ENCODE results near the gene ZDHHC13. TPM values are rescaled to one million over a fixed set of nuclear protein-coding genes. Genes with fewer than 3 reads are reported as not detected.

ZDHHC13 gene
- total and polyA plus RNA-seq, 2 of the 8 experiments (the other 6 are each of a cell fraction or from before 2014, with no cell fraction given), result 22.4 to 24.1 TPM

DNA sequence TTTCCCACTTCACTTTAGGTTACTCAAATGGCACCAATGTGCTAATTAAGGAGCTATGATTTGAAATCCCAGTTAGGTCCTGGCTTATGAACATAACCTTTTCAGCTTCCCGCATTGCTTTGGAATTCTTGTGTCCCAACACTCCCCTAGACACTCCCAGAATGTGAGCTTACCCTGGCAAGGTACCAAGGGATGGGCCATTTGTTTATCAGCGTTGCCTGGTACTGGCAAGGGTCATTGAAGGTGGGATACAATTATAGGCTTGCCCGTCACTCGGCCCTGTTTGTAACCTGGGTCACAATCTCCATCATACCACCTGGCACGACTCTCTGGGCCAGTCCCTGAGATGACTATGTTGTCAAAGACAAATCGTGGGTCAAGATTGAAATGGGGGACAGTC, 79.5 kb downstream of the ZDHHC13 start:
- CTCF ChIA-PET (ENCODE audit: partially characterized antibody), result no interaction called here
- POLR2A ChIA-PET (ENCODE audit: partially characterized antibody), result interaction anchor here (0.6 to 0.8 kb wide), 2 partner anchors 44 to 54 kb away, joined by 3 read pairs; no protein-coding TSS in a partner anchor
- no peak overlapping the region for H2BK15ac ChIP-seq (ENCODE audit: low read length)
- no peak overlapping the region for H3K18ac ChIP-seq (ENCODE audit: extremely low read depth, low read length)
- no peak overlapping the region for H2BK20ac ChIP-seq (ENCODE audit: low read length)
- H3K4me3 ChIP-seq (ENCODE audit: extremely low read depth in 1 of 4, insufficient read depth in 2 of 4, low read depth in 3 of 4, low read length in 4 of 4), result no peak overlapping the region
- 93% methylated on average over 6 of the region's 6 CpGs; no CpG with 5 or more reads in 1 of the 2 experiments for whole genome bisulfite sequencing, 2 experiments (ENCODE audit: extremely low coverage in 1 of 2, insufficient coverage in 1 of 2, insufficient read length in 1 of 2, insufficient replicate concordance in 2 of 2, low coverage in 1 of 2, low lambda C conversion rate in 2 of 2, missing lambda C conversion rate in 1 of 2)
- no peak overlapping the region for H2BK5ac ChIP-seq (ENCODE audit: low read depth, low read length)
- no peak overlapping the region for H3K14ac ChIP-seq (ENCODE audit: insufficient read length)
- no peak overlapping the region for H2AK5ac ChIP-seq (ENCODE audit: low read depth, low read length)
- H2BK120ac ChIP-seq (replicated peaks; ENCODE audit: low read depth, low read length), result no peak overlapping the region
- H3K9me3 ChIP-seq (ENCODE audit: insufficient read depth in 2 of 2, low read depth in 1 of 2, low read length in 1 of 2), result 0 out of 4 replicates have a peak, but pooled peaks cover 0 to 3% of the 10 kb centered on the region in 2 experiments
- no peak overlapping the region for H2AFZ ChIP-seq (ENCODE audit: low read length)
- H4K20me1 ChIP-seq (replicated peaks in 1 of 2; ENCODE audit: control insufficient read depth in 1 of 2, insufficient read depth in 2 of 2, low read length in 2 of 2), result no peaks in the 10 kb centered on the region
- H3K56ac ChIP-seq (replicated peaks; ENCODE audit: insufficient read length, low read depth, low read length), result no peak overlapping the region
- no peaks in the 10 kb centered on the region for H3K23me2 ChIP-seq (ENCODE audit: low read depth, low read length)
- no peak overlapping the region for H4K8ac ChIP-seq (ENCODE audit: extremely low read depth, insufficient read depth, low read length)
- H4K5ac ChIP-seq (ENCODE audit: insufficient read length, low read depth, low read length), result no peak overlapping the region
- H3K4me1 ChIP-seq (replicated peaks in 1 of 4; ENCODE audit: control insufficient read depth in 3 of 4, insufficient read depth in 4 of 4, low read length in 3 of 4), result no peaks in the 10 kb centered on the region
- no peak overlapping the region for H2BK12ac ChIP-seq (ENCODE audit: low read depth, low read length)
- H3K9ac ChIP-seq (replicated peaks in 1 of 4; ENCODE audit: extremely low read depth in 1 of 4, low read depth in 3 of 4, low read length in 3 of 4), result no peak overlapping the region
- no peak overlapping the region for H3K4ac ChIP-seq (replicated peaks; ENCODE audit: insufficient read length, low read depth, low read length)
- H3K79me2 ChIP-seq (ENCODE audit: control insufficient read depth in 1 of 2, insufficient read depth in 2 of 2, low read length in 2 of 2), result no peaks in the 10 kb centered on the region
- H3K27me3 ChIP-seq (replicated peaks in 1 of 4; ENCODE audit: control insufficient read depth in 3 of 4, extremely low read depth in 1 of 4, insufficient read depth in 3 of 4, low read length in 3 of 4), result no peaks in the 10 kb centered on the region
- H3K27ac ChIP-seq (ENCODE audit: low read depth, low read length), result no peak overlapping the region
- no peak overlapping the region for H4K91ac ChIP-seq (replicated peaks; ENCODE audit: insufficient read length, low read length)
- H3K36me3 ChIP-seq (ENCODE audit: control insufficient read depth in 2 of 4, insufficient read depth in 4 of 4, low read length in 3 of 4), result no peaks in the 10 kb centered on the region
- no peak overlapping the region for H3K4me2 ChIP-seq (ENCODE audit: insufficient read depth in 1 of 2, low read depth in 2 of 2, low read length in 2 of 2)
- H3K23ac ChIP-seq (ENCODE audit: insufficient read length), result no peak overlapping the region
- FAIRE-seq (no peak), DNase-seq (ENCODE audit: low read depth in 1 of 2, low spot score in 2 of 2) (no peak)
- H3K79me1 ChIP-seq (ENCODE audit: low read depth, low read length), result no peaks in the 10 kb centered on the region
- TF ChIP-seq SP1 (IDR thresholded peaks at IDR 0.05; ENCODE audit: low read depth, low read length), result no peak
- TF ChIP-seq SIRT6 (IDR thresholded peaks at IDR 0.05; ENCODE audit: low read length), result no peak
- TF ChIP-seq E2F6 (IDR thresholded peaks at IDR 0.05), result no peak
- no peak for TF ChIP-seq KDM1A (IDR thresholded peaks at IDR 0.05; ENCODE audit: borderline replicate concordance, low read length)
- no peak for TF ChIP-seq RNF2 (IDR thresholded peaks at IDR 0.05; ENCODE audit: borderline replicate concordance, low read depth, low read length, missing control alignments, poor library complexity, severe bottlenecking)
